Suprapubic skin (tissue), 4 donors: ENCODE data around the gene CLASP1.

ENCODE experiments used
- EP300 ChIP-seq: sonication (generic); formaldehyde crosslinking; IDR thresholded peaks from one replicate; pipeline ENCODE4 v1.6.1; 2017; ENCODE audit warnings: antibody characterized with exemption
- POLR2A ChIP-seq, 2 donors: fragments of 450-650 bp; IDR thresholded peaks; one replicate each; pipeline ENCODE4 v1.6.1; 2017; ENCODE audit warnings: antibody characterized with exemption in 2 of 2, mild to moderate bottlenecking in 2 of 2, moderate library complexity in 2 of 2
- POLR2AphosphoS5 ChIP-seq, 3 donors: sonication (generic); formaldehyde crosslinking; IDR thresholded peaks; one replicate each; pipeline ENCODE4 v1.6.1; 2017; ENCODE audit warnings: antibody characterized with exemption in 3 of 3
- TF ChIP-seq, protein P1 (sequence below), 2 donors: fragments of 200-600 bp in 1 of 2; fragments of 450-650 bp in 1 of 2; sonication (generic) in 1 of 2; IDR thresholded peaks; one replicate each; pipeline ENCODE4 v1.5.1; 2016 to 2019; ENCODE audit warnings: antibody characterized with exemption in 2 of 2, mild to moderate bottlenecking in 1 of 2, moderate library complexity in 1 of 2

DNA sequence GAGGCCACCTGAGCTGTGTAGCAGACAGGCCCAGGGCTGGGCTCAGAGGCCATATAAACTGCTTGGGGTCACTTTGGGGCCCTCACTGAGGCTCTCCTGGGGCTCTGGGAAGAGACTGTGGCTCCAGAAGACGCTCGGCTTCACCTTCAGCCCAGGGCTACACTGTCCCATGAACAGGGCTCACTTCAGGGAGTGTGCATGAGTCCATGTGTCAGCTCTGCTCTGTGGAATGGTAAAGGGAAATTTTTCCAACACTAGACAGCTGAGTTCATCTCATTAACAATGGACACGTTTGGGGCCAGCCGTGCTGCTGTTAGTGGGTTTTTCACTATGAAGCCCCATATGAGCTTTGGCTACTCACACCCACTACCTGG, 298.9 kb downstream of the CLASP1 start:
- TF ChIP-seq, protein P1, sequence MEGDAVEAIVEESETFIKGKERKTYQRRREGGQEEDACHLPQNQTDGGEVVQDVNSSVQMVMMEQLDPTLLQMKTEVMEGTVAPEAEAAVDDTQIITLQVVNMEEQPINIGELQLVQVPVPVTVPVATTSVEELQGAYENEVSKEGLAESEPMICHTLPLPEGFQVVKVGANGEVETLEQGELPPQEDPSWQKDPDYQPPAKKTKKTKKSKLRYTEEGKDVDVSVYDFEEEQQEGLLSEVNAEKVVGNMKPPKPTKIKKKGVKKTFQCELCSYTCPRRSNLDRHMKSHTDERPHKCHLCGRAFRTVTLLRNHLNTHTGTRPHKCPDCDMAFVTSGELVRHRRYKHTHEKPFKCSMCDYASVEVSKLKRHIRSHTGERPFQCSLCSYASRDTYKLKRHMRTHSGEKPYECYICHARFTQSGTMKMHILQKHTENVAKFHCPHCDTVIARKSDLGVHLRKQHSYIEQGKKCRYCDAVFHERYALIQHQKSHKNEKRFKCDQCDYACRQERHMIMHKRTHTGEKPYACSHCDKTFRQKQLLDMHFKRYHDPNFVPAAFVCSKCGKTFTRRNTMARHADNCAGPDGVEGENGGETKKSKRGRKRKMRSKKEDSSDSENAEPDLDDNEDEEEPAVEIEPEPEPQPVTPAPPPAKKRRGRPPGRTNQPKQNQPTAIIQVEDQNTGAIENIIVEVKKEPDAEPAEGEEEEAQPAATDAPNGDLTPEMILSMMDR (IDR thresholded peaks at IDR 0.05), result no peak
- no peak for TF ChIP-seq POLR2A (IDR thresholded peaks at IDR 0.05)
- TF ChIP-seq EP300, result no peak
- TF ChIP-seq POLR2AphosphoS5 (IDR thresholded peaks at IDR 0.05), result no peak
